Activated CD4-positive, alpha-beta memory T cell treated with anti-CD3 and anti-CD28 coated beads for 36 hours (primary cell): ENCODE measurements around the gene EGR4. TPM values are rescaled to one million over a fixed set of nuclear protein-coding genes. Genes with fewer than 3 reads are reported as not detected.
A peak's percentile ranks its signal among the peaks of the same experiment; 100 is the strongest.

Experiments used
- CTCF ChIA-PET: fragments of 350-600 bp; sonication (Branson Sonifier 250); formaldehyde crosslinking; loops from one replicate; lab custom pipeline; 2021; ENCODE audit warnings: antibody characterized with exemption, inconsistent platforms; lab: Charles Lee
- POLR2A ChIA-PET: fragments of 350-600 bp; sonication (Branson Sonifier 250); formaldehyde crosslinking; loops from one replicate; lab custom pipeline; 2021; ENCODE audit warnings: antibody characterized with exemption; lab: Charles Lee
- DNase-seq: peaks from one replicate; pipeline ENCODE4 v3.0.0-alpha.2; 2020
- H3K27ac Mint-ChIP-seq: one replicate; pipeline ENCODE4 v1.8.0; 2021; ENCODE audit warnings: mixed read lengths
- H3K27me3 Mint-ChIP-seq: one replicate; pipeline ENCODE4 v1.8.0; 2021; ENCODE audit warnings: mixed read lengths
- H3K36me3 Mint-ChIP-seq: one replicate; pipeline ENCODE4 v1.8.0; 2021; ENCODE audit warnings: mixed read lengths
- H3K4me1 Mint-ChIP-seq: one replicate; pipeline ENCODE4 v1.8.0; 2021; ENCODE audit warnings: low read depth, mixed read lengths
- H3K4me3 Mint-ChIP-seq: one replicate; pipeline ENCODE4 v1.8.0; 2021; ENCODE audit warnings: mild to moderate bottlenecking, mixed read lengths
- H3K9me3 Mint-ChIP-seq: one replicate; pipeline ENCODE4 v1.8.0; 2021; ENCODE audit warnings: mixed read lengths
- intact Hi-C: fragments of 100-400 bp; cut with micrococcal nuclease; formaldehyde crosslinking; loops from one replicate; pipeline ENCODE4 v1.15.1; 2023
- total RNA-seq, 2 experiments: library from RNA; stranded (reverse); gene quantifications; one replicate each; pipeline ENCODE4 v1.2.3, GENCODE V29; 2021

Gene EGR4
- total RNA-seq, 2 experiments from 2014 or later: 0.24 to 0.34 TPM

DNA sequence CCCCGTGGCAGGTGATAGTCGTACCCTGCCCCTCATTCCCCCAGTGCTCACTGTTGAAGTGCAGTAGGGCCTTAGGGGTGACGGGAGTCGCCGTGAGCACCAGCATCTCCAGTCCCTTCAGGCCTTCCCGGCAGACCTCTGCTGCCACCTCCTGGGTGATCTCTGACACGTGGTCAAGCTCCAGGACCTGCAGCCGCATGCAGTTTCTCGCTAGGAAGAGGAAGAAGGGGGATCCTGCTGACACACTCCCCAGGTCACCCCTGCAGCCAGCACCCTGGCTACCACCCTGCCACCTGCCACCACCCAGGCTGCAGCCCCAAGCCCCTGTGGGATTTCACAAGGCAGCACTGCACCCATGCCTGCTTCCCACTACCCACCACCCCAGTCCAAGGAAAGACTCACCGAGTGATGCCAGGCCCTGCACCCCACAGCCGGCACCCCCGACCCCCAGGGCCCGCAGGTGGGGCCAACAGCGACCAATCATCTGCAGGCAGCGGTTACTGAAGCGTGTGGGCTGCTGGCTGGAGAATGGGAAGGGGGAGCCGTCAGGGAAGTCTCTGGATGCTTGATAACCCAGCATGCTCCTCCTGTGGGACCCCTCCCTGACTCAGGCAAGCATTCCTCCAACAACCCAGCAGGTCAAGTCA lies 32.9 kb downstream of the EGR4 start:
- no peaks in the 10 kb centered on the region for H3K4me1 Mint-ChIP-seq
- intact Hi-C loops: no loop called here
- H3K27ac Mint-ChIP-seq: no peak overlapping the region
- peak; percentile 17 for DNase-seq
- POLR2A ChIA-PET: no interaction called here
- H3K36me3 Mint-ChIP-seq: peaks cover 3% of the 10 kb centered on the region
- CTCF ChIA-PET: no interaction called here
- H3K27me3 Mint-ChIP-seq: no peaks in the 10 kb centered on the region
- no peak overlapping the region for H3K4me3 Mint-ChIP-seq
- no peaks in the 10 kb centered on the region for H3K9me3 Mint-ChIP-seq

DNA sequence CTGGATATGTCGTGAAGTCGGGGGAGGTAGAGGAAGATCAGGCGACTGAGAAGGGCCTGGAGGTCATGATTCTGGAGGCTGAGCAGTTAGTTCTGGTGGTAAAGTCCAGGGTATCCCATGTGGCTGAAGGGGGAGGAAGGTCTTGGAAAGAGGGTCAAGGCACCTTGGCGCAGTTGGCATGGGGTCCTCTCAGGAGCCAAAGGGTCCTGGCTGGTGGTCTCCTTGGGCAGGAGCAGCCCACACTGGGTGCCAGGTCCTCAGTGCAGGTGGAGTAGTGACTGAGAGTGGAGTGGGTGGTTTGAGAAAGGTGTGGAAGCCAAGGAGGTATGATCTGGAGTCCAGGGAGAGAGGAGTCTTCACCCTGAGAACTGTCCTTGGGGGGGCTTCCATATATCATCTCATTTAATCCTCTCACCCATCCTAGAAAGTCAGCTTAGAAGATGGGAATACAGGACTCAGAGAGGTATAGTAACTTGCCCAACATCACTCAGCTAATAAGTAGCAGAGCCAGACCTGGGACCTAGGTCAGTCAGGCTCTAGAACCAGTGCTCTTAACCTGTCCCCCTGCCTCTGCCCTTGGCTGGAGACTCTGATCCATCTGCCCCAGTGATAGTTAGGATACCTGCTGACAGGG lies 33.5 kb downstream of the EGR4 start:
- Mint-ChIP-seq H3K4me3 (no peak overlapping the region), H3K9me3 (no peaks in the 10 kb centered on the region), H3K4me1 (no peaks in the 10 kb centered on the region), H3K27me3 (no peaks in the 10 kb centered on the region), H3K27ac (no peak overlapping the region), H3K36me3 (peaks cover 3% of the 10 kb centered on the region)
- ChIA-PET POLR2A (no interaction called here), CTCF (no interaction called here)
- intact Hi-C loops: no loop called here
- no peak for DNase-seq

DNA sequence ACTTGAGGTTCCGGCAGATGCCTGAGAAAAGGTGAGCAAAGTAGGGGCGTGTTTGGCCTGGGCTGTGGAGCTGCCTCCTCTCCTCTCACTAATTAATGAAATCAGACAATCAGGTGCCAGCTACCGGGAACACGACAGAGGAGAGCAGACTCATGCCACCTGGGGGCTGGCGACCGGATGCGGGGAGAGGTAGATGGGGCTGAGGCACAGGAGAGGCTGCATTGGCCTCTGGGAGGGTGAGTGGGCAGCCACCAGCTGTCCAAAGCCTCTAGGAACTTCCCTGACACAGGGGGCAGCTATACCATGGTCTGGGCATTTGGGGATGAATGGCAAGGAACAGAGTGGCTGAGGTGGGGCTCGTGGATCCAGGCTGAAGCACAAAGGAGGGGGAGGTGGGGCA lies 34.1 kb downstream of the EGR4 start:
- POLR2A ChIA-PET: interaction anchor here (0.6 kb wide), 1 partner anchor 32 kb away, joined by 3 read pairs; no protein-coding TSS in a partner anchor

DNA sequence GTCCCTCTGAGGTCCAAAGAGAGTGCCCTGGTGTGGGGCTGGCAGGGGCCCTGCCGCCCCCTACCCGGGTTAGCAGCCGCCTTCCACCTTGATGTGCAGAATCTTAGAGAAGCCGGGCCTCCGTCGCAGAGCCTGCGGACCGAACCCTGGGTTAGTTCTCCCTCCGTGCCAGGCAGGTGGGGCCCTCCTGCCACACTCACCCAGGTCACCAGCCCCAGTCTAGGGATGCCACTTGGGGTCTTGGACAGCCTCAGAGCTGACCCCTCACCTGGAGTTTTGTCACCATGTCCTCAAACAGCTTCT lies 34.5 kb downstream of the EGR4 start:
- no peak for DNase-seq
- Mint-ChIP-seq H3K27ac (no peak overlapping the region), H3K4me1 (no peaks in the 10 kb centered on the region), H3K27me3 (no peaks in the 10 kb centered on the region), H3K4me3 (no peak overlapping the region), H3K36me3 (no peaks in the 10 kb centered on the region), H3K9me3 (no peaks in the 10 kb centered on the region)
- intact Hi-C loops: no loop called here
- ChIA-PET CTCF (no interaction called here), POLR2A (interaction anchor here (0.6 kb wide), 1 partner anchor 32 kb away, joined by 3 read pairs; no protein-coding TSS in a partner anchor)

More for the DNA sequence above, 34.1 kb downstream of the EGR4 start:
- CTCF ChIA-PET: no interaction called here
- peaks cover 3% of the 10 kb centered on the region for H3K36me3 Mint-ChIP-seq
- H3K27me3 Mint-ChIP-seq: no peaks in the 10 kb centered on the region
- H3K4me3 Mint-ChIP-seq: no peak overlapping the region
- intact Hi-C loops: no loop called here
- H3K4me1 Mint-ChIP-seq: no peaks in the 10 kb centered on the region
- no peaks in the 10 kb centered on the region for H3K9me3 Mint-ChIP-seq
- no peak for DNase-seq
- H3K27ac Mint-ChIP-seq: no peak overlapping the region

DNA sequence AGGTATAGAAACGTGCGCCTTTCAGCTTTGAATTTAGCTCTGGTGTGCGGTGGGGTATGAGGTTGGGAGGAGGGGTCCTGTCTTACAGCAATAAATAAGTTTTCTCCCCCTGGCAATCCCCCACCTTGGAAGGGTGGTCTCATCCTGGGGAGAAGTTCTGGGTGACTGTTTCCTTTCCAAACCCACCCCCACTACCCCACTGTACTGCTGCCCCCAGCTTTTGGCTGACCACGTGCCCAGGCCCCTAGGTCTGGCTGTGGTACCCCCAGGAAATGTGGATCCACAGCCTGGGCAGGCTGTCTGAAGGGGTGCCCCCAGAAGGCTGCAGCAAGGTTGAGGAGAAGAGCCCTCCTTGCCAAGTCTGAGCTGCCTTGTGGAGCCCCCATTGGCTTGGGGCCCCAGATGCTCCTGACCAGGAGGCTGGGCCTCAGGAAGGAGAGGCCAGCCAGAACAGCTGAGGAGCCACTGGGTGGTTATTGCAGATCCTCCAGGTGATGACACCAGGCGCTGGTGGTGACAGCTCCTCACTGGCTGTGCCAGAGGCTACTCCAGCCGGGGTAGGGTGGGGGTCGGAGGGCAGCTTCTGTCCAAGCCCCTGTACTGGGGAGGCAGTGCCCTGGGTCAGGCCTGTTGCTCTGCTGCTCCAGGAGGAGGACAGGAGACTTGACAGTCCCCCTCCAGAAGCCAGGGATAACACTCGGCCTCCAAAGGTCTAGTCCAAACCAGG lies 35.0 kb downstream of the EGR4 start:
- Mint-ChIP-seq H3K36me3 (no peaks in the 10 kb centered on the region), H3K4me1 (no peaks in the 10 kb centered on the region), H3K27me3 (no peaks in the 10 kb centered on the region), H3K9me3 (no peaks in the 10 kb centered on the region), H3K4me3 (no peak overlapping the region), H3K27ac (no peak overlapping the region)
- ChIA-PET CTCF (interaction anchor here (2.0 kb wide), 1 partner anchor 32 kb away, joined by 6 read pairs; no protein-coding TSS in a partner anchor), POLR2A (interaction anchor here (0.6 to 1.8 kb wide), 2 partner anchors 25 to 32 kb away, joined by 3 to 6 read pairs; partner anchors contain the start of genes CCT7 and PRADC1)
- intact Hi-C loops: no loop called here
- no peak for DNase-seq

DNA sequence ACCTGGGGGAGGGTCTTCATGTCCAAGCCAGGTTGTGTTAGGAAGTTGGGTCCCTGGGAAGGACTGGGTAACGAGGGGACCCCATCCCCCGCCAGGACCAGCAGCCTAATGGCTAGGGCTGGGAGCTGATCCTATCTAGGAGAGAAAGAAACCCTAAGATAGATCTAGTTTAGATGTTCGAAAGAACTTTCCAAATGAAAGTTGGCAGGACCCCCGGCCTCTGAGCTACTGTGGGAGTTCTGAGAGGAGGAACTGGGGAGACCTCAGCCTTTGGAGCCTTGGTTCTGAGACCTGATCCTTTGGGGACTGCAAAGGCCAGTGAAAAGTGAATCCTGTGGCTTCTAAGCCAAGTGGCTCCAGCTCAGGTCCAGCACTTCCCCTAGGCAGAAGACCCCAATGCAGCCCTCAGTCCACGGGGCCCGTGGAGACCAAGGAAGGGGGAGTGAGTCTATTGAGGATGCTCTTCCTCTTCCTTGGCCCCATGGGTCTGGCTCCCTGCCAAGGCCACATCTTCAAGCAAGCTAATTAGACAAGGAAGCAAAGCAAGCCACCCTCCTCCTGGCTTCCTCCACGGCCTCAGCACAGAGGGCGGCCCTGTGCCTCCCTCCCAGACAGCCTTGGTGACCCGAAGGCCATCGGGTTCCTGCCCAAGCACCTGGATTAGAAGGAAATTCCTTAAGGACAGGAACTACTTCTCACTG lies 35.8 kb downstream of the EGR4 start:
- no peak overlapping the region for H3K4me3 Mint-ChIP-seq
- ChIA-PET CTCF (interaction anchor here (0.9 to 2.0 kb wide), 3 partner anchors 33 to 80 kb away, joined by 3 to 6 read pairs (median 4); no protein-coding TSS in a partner anchor), POLR2A (interaction anchor here (0.6 to 1.8 kb wide), 3 partner anchors 11 to 163 kb away, joined by 3 to 6 read pairs (median 3); partner anchors contain the start of genes CCT7 and PRADC1)
- DNase-seq: peak; percentile 18
- H3K36me3 Mint-ChIP-seq: no peaks in the 10 kb centered on the region
- no peaks in the 10 kb centered on the region for H3K9me3 Mint-ChIP-seq
- H3K27ac Mint-ChIP-seq: no peak overlapping the region
- no peaks in the 10 kb centered on the region for H3K4me1 Mint-ChIP-seq
- H3K27me3 Mint-ChIP-seq: no peaks in the 10 kb centered on the region
- intact Hi-C loops: no loop called here

DNA sequence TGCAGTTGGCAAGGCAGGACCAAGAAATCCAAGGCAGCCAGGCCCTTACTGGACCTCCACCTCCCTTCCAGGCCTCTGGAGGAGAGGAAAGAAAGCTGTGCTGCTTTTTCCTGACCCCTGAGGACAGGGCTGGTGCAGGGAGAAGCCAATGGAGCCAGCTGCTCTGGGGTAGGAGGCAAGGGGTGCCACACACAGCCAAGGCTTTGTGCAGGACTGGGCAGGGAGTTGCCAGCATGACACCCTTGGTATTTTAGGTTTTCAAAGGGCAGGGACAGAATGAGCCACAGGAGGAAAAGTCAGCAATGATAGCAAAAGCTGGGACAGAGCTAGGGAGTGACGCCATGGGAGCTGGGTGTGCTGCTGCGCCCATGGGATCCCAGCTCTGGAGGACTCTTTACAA lies 36.3 kb downstream of the EGR4 start:
- DNase-seq: no peak
- H3K27ac Mint-ChIP-seq: no peak overlapping the region
- H3K27me3 Mint-ChIP-seq: no peaks in the 10 kb centered on the region
- intact Hi-C loops: no loop called here
- no peaks in the 10 kb centered on the region for H3K4me1 Mint-ChIP-seq
- H3K9me3 Mint-ChIP-seq: no peaks in the 10 kb centered on the region
- H3K36me3 Mint-ChIP-seq: peaks cover under 1% of the 10 kb centered on the region
- ChIA-PET CTCF (interaction anchor here (0.9 to 2.0 kb wide), 3 partner anchors 34 to 80 kb away, joined by 3 to 6 read pairs (median 4); no protein-coding TSS in a partner anchor), POLR2A (interaction anchor here (0.6 to 1.8 kb wide), 3 partner anchors 12 to 163 kb away, joined by 3 to 6 read pairs (median 3); partner anchors contain the start of genes CCT7 and PRADC1)
- H3K4me3 Mint-ChIP-seq: no peak overlapping the region

DNA sequence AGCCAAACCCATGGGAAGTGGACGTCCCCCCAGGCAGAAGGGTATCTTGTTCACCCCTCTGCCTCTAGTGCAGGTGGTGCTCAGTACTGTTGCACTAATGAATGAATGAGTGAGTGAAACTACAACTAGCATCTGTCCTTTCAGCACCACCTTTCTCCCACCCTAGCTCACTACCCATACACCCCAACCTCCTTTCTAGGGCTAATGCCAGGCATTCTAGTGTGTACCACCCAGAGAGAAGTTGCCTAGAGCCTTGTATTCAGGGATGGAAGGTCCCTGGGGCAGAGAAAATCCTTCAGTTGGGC lies 36.8 kb downstream of the EGR4 start:
- Mint-ChIP-seq H3K4me3 (no peak overlapping the region), H3K9me3 (no peaks in the 10 kb centered on the region), H3K27me3 (no peaks in the 10 kb centered on the region), H3K27ac (no peak overlapping the region), H3K36me3 (peaks cover 3% of the 10 kb centered on the region), H3K4me1 (no peaks in the 10 kb centered on the region)
- POLR2A ChIA-PET: interaction anchor here (1.8 kb wide), 1 partner anchor 23 kb away, joined by 6 read pairs; the partner anchor contains the start of genes CCT7 and PRADC1
- intact Hi-C loops: no loop called here
- DNase-seq: no peak
- CTCF ChIA-PET: interaction anchor here (1.5 to 2.0 kb wide), 2 partner anchors 34 to 79 kb away, joined by 4 to 6 read pairs; no protein-coding TSS in a partner anchor

DNA sequence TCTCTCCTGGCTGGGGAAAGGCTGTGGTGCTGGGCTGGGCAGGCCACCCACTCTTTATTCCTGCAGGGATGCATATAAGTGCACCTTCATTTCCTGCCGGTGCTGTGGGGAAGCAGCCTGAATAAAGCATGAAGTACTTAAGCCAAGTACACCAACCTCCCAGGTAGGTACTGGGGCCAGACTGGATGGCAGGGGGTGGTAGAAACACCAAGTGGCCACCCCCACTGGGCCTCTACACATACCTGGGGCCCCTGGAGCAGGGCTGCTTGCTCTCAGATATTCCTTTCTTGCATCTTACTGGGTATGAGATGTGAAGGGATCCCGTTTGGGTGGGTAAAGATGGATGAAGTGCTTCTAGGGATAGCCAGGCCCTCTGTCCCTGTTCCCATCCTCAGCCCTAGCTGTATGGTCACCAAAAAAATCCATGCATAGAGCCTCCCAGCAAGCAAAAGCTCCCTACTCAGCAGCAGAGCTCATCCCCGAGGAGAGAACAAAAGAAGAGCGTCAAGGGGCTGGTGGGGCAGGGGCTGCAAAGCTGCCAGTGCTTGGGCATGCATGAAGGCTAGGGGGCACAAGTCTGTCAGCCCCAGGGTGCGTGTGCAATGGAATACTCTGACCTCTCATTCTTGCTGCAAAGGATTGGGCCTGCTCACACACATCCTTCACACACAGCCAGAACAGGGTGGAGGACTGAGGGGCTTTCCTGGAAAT lies 37.3 kb downstream of the EGR4 start:
- ChIA-PET POLR2A (interaction anchor here (1.8 kb wide), 1 partner anchor 22 kb away, joined by 6 read pairs; the partner anchor contains the start of genes CCT7 and PRADC1), CTCF (no interaction called here)
- Mint-ChIP-seq H3K27me3 (no peaks in the 10 kb centered on the region), H3K4me1 (no peaks in the 10 kb centered on the region), H3K9me3 (no peaks in the 10 kb centered on the region), H3K27ac (no peak overlapping the region), H3K4me3 (no peak overlapping the region), H3K36me3 (peaks cover 7% of the 10 kb centered on the region)
- DNase-seq: no peak
- intact Hi-C loops: no loop called here

DNA sequence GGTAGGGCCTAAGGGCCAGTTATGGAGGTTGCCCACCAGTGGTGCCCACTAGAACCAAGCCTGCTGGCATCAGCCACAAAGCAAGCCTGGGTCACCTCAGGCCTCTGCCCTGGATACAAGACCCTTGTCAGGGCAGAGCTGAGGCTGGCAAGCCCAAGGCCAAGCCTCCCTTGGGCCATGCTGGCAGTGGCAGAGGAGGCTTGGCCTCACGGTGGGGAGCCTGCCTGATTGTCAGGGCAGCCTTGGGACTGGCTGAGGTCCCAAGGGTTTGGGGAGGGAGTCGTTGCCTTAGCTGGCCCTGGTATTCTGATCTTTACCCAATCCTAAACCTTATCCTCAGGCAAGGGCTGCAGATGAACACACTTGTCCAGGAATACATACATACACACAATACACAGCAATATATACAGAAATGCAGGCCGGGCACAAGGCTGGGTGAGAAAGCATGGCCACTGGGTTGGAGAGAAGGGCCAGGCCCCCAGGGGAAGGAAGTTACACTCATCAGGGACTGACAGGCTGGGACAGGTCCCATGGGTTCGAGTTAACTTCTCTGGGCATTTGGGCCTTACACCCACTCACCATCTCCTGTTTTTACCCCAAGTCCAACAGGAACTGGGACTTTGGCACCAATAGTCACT lies 38.2 kb downstream of the EGR4 start:
- ChIA-PET CTCF (interaction anchor here (1.3 to 1.6 kb wide), 2 partner anchors 35 to 42 kb away, joined by 4 to 5 read pairs; partner anchors contain the start of gene SMYD5), POLR2A (interaction anchor here (2.2 kb wide), 1 partner anchor 10 kb away, joined by 7 read pairs; no protein-coding TSS in a partner anchor)
- Mint-ChIP-seq H3K27ac (peak overlapping the region; percentile 42), H3K9me3 (no peaks in the 10 kb centered on the region), H3K36me3 (peaks cover 16% of the 10 kb centered on the region), H3K27me3 (no peaks in the 10 kb centered on the region), H3K4me1 (no peaks in the 10 kb centered on the region), H3K4me3 (no peak overlapping the region)
- no peak for DNase-seq
- intact Hi-C loops: no loop called here
